AG10803 (cell line): ENCODE measurements around the gene MCF2L2.
"Not testable (repeated sequence)": the region's sequence is repeated elsewhere in the genome, so short reads cannot be mapped to it uniquely, and the experiment has no call there.

Source experiments
- DNase-seq: peaks from one replicate; pipeline ENCODE4 v3.0.0; 2010; ENCODE audit warnings: low read depth
- H3K4me3 ChIP-seq: 2 replicates; pipeline ENCODE4 v1.5.1; 2011; ENCODE audit warnings: mild to moderate bottlenecking, low read length, control low read depth
- TF ChIP-seq, protein P1 (sequence below): conservative IDR thresholded peaks from 2 replicates; pipeline ENCODE4 v1.5.1; 2011; ENCODE audit warnings: mild to moderate bottlenecking, low read length, control low read depth, inconsistent platforms

The MCF2L2 gene

DNA sequence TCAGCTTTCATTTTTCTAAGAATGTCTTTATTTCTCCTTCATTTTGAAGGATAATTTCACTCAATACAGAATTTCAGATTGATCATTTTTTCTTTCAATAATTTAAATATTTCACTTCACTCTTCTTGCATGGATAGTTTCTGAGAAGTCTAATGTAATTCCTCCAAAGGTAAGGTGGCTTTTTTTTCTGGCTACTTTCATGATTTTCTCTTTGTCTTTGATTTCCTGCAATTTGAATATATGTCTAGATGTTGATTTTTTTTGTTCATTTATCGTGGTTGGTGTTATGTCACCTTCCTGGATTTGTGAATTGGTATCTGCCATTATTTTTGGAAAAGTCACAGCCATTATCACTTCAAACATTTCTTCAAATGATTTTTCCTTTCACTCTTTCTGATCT, 14.6 kb upstream of the MCF2L2 start:
- no peak overlapping the region for H3K4me3 ChIP-seq
- TF ChIP-seq, protein P1, sequence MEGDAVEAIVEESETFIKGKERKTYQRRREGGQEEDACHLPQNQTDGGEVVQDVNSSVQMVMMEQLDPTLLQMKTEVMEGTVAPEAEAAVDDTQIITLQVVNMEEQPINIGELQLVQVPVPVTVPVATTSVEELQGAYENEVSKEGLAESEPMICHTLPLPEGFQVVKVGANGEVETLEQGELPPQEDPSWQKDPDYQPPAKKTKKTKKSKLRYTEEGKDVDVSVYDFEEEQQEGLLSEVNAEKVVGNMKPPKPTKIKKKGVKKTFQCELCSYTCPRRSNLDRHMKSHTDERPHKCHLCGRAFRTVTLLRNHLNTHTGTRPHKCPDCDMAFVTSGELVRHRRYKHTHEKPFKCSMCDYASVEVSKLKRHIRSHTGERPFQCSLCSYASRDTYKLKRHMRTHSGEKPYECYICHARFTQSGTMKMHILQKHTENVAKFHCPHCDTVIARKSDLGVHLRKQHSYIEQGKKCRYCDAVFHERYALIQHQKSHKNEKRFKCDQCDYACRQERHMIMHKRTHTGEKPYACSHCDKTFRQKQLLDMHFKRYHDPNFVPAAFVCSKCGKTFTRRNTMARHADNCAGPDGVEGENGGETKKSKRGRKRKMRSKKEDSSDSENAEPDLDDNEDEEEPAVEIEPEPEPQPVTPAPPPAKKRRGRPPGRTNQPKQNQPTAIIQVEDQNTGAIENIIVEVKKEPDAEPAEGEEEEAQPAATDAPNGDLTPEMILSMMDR: no peak
- no peak for DNase-seq

DNA sequence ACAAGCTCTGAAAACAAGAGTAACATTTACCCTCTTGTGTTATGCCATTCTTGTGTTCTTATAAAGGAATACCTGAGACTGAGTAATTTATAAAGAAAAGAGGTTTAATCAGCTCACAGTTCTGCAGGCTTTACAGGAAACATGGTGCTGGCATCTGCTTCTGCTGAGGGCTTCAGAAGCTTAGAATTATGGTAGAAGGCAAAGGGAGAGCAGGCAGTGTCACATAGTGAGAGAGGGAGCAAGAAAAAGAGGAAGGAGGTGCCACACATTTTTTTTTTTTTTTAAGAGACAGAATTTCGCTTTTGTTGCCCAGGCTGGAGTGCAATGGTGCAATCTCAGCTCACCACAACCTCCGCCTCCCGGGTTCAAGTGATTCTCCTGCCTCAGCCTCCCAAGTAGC, 12.1 kb upstream of the MCF2L2 start:
- DNase-seq: not testable (repeated sequence)

DNA sequence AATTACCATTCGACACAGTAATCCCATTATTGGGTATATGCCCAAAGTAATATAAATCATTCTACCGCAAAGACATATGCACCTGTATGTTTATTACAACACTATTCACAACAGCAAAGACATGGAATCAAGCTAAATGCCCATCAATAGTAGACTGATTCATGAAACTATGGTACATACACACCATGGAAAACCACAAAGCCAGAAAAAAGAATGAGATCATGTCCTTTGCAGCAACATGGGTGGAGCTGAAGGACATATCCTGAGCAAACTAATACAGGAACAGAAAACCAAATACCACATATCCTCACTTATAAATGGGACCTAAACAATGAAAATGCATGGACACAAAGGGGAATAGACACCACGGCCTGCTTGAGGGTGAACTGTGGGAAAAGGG, 11.1 kb upstream of the MCF2L2 start:
- DNase-seq: no peak
- TF ChIP-seq, protein P1: no peak

More for the DNA sequence above, 12.1 kb upstream of the MCF2L2 start:
- H3K4me3 ChIP-seq: not testable (repeated sequence)

DNA sequence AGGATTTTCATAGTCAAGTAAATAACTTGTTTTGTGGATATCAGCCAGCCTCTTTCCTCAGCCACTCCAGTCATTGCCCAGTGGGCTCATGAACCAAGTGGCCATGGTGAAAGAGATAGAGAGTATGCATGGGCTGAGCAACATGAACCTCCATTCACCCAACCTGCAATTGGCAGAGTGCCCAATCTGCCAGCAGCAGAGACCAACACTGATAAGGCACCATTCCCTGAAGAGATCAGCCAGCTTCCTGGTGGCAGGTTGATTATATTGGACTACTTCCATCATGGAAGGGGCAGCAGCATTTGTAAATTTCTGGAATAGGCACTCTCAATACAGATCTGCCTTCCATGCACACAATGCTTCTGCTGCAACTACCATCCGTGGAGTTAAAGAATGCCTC, 10.3 kb upstream of the MCF2L2 start:
- no peak for DNase-seq
- no peak overlapping the region for H3K4me3 ChIP-seq
- TF ChIP-seq, protein P1: no peak

More for the DNA sequence above, 11.1 kb upstream of the MCF2L2 start:
- no peak overlapping the region for H3K4me3 ChIP-seq

DNA sequence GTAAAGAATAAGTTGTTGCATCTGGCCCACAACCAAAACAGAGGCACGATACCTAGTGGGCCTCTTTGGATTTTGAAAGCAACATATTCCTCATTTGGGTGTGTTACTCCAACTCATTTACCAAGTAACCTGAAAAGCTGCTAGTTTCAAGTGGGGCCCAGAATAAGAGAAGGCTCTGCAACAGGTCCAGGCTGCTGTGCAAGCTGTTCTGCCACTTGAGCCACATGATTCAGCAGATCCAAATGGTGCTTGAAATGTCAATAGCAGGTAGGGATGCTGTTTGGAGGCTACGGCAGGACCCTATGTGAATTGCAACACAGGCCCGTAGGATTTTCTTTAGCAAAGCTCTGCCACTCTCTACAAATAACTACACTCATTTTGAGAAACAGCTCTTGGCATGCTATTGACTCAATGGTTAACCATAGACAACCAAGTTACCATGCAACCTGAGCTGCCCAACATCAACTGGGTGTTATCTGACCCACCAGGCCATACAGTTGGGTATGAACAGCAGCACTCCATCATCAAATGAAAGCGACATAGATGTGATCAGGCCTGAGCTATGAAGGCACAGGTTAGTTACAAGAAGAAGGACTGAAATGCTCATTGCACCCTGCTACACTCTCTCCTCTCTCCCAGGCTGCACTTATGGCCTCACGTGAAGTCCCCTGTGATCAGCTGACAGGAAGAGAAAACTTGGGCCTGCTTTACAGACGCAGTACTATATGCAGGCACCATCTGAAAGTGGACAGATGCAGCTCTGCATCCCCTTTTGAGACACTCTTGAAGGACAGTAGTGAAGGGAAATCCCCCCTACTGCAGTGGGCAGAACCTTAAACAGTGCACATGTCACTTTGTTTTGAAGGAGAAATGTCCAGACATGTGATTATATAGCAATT, 9.5 kb upstream of the MCF2L2 start:
- TF ChIP-seq, protein P1: no peak
- no peak overlapping the region for H3K4me3 ChIP-seq
- DNase-seq: no peak

DNA sequence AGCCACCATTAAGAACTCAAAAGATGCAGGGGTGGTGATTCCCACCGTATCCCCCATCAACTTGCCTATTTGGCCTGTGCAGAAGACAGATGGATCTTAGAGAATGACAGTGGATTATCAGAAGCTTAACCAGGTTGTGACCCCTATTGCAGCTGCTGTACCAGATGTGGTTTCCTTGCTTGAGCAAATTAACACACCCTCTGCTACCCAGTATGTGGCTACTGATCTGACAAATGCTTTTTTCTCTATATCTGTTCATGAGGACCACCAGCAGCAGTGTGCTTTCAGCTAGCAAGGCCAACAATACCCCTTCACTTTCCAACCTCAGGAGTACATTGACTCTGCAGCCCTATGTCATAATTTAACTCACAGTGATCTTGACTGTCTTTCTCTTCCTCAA, 8.6 kb upstream of the MCF2L2 start:
- TF ChIP-seq, protein P1: no peak
- DNase-seq: no peak
- no peak overlapping the region for H3K4me3 ChIP-seq

DNA sequence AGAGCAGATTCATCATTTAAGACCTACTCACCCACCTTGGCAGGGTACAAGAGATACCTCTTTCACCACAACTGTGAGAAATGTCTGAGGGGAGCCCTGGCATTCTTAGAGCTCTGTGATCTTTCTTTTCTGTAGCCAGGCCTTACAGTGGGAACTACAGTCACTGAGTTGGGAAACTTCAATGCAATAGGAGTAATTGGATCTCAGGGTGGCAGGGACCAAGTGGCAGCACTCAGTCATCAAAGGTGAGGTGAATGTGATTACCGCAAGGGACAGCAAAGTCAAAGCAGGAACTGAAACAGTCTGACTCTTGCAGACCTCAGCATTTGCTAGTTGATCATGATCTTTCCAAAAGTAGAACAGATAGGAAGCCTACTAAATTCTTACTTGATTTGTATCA, 7.2 kb upstream of the MCF2L2 start:
- H3K4me3 ChIP-seq: no peak overlapping the region
- TF ChIP-seq, protein P1: no peak
- DNase-seq: no peak
